ENCODE data around the gene SHISAL1. TPM values are rescaled to one million over a fixed set of nuclear protein-coding genes. Genes with fewer than 3 reads are reported as not detected.

SHISAL1 gene
- polyA plus RNA-seq, 12 donors: 6.3 to 18.9 (median 15.4) TPM; not detected in 1

DNA sequence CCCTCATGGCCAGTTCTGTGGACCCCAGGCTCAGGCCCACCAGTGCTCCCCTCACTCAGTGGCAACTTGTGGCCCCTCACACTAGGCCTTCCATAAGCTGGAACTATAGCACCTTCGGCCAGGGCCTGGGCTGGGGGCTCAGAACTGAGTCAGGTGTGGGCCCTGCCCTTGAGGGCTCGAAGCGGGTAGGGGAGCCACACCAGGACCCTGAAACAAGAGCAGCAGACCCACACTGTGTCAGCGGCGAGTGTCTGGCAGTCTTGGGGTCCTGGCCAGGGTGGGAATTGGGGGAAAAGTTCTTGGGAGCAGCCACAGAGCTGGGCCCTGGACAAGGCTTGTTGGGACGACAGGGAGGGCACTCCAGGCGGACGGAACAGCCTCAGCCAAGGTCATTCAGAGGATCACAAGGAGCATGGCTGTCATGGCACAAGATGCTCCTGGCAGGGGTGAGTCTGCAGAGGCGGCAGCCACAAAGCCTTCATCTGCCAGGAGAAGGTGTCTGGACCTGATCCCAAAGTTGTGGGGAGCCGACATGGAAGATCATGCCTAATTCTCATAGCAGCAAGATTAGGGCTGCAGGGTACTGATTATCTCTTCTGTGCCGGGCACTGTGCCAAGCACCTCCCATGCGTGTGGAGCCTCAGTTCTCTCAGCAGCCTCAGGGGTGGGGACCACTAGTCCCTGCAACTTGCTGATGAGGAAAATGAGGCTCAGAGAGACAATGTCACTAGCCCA lies 50.7 kb downstream of the SHISAL1 start:
- no peak for DNase-seq

DNA sequence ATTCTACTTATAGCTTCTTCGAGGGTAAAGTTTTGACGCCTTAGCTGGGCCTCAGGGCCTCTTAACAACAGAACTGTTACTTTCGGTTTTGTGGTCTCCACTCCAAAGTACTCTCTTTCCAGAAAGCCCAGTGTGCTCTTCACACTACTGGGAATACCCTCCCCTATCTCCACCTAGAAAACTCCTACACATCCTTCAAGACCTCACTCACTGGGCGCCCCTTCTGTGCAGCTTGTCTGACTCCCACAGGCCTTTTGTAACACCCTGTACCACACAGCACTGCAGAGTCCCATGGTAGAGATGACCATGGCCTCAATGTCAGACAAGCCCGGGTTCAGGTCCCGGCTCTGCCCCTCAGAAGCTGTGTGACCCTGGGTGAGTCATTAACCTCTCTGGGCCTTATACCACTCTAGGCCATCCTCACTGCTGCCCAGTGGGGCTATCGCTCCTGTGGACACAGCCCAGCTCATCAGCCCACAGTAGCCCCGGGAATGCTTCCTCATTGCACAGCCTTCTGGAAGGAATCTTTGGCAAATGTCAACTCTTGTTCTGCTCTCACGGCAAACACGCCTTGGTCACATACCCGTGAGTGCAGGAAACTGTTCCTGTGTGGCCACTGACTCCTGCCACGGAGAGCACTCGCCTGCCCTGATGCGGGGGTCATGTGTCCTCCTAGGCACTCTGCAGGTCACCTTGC lies 51.4 kb downstream of the SHISAL1 start:
- no peak for DNase-seq

DNA sequence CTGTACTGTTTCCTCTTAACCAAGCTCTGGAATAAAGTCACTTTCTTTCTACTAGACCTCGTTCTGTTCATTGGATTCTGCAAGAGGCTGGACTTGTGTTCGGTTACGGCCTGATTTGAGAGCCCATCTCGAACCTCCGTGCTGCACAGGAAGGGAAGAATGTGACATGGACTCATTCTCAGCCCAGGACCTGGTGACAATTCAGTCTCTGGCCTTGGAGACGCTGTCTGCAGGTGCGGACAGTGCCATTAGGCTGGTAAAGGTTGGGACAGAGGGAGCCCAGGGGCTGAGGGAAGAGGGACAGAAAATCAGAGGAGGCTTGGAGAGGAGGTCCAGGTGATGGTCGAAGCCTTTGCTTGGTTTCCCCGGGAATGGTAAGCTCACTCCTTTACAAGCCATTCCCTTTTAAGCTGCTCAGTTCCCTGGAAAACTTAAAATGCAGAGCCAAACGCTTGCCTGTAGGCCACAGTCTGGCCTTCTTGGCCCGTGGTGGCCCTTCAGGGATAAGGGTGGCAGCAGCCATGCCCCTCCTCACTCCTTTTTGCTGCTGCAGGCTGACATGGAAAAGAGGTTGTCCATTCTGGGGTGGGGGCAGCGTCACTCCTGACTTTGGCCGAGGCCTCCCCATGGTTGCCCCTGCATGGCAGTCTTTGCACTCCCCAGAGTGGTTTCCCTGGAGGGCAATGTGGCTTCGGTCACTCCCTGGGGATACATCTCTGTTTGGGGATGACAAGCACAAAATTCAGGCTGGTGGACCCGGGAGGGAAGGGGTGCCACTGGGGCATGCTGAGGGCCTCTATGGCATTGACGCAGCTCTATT lies 52.3 kb downstream of the SHISAL1 start:
- no peak for DNase-seq

DNA sequence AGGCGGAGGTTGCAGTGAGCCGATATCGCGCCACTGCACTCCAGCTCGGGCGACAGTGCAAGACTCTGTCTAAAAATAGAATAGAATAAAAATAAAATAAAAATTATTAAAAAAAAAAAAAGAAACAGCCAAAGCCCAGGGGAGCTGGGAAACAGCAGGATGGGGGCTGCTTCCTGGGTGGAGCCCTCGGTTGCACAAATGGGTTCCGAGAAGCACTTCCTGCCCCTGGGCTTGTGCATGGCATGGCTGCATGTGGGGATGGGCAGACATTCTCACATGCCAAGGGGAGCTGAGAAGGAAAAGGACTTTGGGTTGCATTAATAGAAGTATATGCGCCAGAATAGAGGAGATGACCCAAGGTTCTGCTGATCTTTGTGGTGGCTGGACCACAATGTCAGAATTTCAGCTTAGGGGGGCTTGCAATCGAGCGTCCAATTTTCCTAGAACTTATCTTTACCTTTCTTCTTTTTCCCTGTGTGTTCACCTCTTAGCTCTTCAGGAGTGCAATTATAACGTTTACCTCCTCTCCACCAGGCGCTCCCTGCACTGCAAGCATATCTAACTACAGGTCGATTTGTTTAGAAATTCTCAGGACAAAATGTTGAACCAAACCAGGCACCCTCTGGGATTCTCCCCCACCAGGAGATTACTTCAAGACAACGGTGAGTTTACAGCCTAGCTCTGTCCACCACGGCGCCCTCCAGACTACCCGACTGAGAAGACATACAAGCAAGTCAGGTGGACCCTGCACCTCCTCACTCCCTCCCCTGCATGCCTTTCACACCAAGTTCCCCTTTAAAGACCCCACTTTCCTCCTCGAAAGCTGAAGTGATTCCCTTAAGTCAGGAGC lies 53.2 kb downstream of the SHISAL1 start:
- DNase-seq: no peak

DNA sequence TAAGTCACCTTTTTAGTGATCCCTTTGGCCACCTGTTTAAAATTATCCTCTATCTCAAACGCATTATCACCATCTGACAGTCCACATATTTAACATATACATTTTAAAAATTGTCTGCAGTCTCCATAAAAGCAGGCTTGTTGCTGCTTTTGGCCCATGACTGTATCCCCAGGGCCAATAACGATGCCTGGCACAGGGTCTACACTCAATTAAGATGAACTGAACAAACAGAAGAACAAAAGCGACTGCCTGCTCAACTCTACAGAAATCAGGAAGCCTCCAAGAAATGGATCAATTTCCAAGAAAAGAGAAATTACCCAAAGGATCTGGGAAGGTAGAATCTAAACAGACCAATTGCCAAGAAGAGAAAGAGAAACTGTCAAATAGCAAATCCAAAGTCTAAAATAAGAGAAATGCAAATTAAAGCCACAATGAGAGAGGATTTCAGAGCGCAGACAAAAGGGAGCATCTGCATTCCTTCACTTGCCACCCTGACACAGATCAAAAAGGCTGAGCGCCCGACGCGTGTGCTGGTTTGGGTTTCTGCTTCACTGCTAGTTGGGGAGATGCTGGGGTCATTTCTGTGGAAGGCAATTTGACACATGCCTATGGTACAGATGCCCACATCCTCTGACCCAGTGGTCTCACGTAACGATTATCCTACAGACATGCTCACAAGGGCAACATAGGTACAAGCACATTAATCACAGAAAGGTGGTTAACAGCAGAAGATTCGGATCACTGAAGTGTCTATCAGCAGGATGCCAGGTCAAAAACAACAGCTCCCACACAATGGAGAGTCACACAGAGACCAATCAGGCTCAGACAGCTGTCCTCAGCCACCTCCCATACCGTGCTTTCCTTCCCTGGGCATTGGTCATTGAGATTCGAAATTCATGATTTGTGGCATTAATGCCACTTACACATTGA lies 55.9 kb downstream of the SHISAL1 start:
- no peak for DNase-seq

DNA sequence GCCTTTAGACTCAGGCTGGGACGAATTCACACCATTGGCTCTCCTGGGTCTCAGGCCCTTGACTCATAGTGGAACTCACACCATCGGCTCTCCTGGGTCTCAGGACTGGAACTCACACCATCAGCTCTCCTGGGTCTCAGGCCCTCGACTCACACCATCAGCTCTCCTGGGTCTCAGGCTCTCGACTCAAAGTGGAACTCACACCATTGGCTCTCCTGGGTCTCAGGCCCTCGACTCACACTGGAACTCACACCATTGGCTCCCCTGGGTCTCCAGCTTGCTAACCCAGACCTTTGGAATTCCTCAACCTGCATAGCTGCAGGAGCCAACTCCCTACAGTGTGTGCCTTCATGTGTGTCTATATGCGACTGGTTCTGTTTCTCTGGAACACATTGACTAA lies 56.7 kb downstream of the SHISAL1 start:
- no peak for DNase-seq

DNA sequence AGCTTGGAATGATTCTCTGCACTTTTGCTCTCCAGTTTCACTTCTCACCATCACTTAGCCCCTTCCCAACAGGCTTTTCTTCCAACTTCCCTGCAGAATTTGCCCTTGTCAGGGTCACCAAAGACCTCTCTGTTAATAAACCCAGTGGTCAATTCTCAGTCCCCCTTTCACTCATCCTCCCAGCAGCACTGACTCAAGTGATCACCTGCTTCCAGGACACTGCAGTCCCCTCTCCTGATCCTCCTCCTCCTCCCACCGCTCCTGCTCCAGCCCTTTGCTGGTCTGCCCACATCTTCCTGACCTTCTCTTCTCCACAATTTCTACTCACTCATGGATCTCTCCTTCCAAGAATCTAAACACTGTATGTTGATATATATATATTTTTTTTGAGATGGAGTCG lies 57.9 kb downstream of the SHISAL1 start:
- DNase-seq: no peak

DNA sequence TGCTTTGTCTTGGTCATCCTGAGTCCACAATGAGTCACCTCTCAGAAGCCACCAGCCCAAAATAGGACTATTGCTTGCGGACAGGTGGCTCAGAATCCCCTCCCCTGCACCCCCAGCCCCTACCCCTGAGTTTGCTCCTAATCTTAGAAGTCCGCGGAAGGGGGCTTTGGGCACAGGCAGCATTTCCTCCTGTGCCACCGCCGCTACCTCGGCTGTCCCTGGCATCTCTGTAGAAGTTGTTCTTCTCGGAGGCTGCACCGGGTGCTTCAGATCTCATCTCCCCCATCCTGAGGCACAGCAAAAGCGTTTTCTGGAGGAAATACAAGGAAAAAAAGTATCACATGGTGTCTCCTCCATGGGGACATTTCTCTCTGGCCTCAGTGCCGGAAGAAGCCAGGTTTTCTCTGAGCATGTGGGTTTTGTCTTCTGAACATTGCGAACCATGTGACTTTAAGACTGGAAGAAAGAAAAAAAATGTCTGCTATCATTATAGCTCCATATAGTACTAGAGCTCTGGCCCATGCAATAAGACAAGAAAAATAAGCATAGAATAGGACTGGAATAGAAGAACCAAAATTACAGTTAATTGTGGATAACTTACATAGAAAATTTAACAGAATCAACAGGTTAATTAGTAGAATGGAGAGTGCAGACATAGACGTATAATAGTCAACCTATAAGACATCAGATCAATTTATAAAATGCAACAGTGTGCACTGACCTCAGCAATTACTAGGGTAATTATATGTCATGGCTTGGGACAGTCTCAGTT lies 63.2 kb downstream of the SHISAL1 start:
- DNase-seq: no peak

DNA sequence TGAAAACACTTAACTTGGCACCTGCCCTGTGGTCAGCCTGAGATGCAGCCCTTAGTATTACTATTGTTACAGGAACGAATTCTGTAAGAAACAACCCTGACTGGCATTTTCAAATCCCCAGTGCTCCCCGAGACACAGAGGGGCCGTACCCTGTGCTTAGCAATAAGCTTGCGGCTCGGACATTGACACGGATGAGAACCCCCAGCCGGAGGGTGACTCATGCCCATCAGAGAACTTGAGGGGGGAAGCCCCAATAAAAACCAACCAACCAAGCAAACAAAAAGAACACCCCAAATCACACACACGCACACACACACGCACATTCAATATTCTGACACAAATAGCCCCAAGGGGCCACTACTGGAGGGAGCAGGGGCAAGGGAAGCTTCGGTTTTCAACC lies 63.8 kb downstream of the SHISAL1 start:
- no peak for DNase-seq

DNA sequence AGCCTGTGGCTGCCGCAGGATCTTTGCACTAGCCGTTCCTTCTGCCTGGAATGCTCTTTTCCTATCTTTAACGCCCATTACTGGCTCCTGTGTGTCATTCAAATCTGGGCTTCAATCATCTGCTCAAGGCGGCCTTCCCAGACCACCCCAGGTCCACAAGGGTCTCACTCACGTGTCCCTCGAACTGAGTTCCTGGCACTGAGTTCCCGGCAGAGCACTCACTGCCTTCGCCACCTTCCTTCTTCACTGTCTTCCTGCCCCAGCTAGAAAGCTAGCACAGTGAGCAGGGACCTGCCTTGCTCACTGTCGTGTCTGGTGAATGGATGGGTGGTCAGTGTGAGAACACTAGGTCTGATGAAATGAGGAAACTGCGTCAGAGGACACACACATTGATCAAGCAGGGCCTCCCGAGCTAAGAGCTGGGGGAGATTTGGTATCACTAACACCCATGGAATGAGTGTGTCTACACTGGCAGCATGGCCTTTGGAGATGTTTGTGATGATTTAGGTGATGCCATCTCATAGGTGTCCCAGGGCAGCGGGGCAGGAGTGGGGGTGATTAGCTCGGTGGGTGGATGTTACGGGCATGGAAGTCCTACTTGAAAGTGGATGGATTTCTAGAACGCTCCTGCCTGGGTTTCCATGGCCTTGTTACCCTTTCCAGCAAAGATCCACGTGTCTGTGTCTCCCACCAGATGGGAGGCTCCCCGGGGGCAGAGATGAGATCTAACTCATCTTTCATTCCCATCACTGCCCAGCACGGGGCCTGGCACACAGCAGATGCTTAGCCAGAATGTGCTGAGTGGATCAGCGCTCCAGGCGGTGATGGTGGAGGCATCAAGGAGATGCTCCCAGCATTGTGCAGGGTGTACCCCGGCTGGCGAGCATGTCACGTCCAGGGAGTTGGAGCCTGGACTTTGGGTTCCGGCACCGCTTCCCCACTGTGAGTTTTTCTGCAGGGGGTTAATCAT lies 64.5 kb downstream of the SHISAL1 start:
- no peak for DNase-seq

DNA sequence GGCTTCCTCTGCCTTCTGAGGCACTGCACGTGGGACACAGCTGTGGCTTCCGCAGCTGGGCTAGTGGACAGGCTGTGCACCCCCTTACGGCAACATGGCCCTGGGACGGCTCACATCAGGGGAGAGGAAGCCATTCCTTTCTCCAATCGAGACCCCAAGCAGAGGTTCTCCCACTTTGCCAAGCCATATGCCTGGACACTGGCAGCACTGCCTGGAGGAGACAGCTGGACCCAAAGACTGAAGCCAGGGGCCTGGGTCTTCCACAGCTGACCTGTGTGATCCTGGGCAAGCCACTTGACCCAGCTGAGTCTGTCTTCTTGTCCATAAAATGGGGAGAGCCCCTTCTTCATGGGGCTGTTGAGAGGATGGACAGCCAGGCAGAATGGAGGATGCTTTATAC lies 65.4 kb downstream of the SHISAL1 start:
- DNase-seq: no peak

DNA sequence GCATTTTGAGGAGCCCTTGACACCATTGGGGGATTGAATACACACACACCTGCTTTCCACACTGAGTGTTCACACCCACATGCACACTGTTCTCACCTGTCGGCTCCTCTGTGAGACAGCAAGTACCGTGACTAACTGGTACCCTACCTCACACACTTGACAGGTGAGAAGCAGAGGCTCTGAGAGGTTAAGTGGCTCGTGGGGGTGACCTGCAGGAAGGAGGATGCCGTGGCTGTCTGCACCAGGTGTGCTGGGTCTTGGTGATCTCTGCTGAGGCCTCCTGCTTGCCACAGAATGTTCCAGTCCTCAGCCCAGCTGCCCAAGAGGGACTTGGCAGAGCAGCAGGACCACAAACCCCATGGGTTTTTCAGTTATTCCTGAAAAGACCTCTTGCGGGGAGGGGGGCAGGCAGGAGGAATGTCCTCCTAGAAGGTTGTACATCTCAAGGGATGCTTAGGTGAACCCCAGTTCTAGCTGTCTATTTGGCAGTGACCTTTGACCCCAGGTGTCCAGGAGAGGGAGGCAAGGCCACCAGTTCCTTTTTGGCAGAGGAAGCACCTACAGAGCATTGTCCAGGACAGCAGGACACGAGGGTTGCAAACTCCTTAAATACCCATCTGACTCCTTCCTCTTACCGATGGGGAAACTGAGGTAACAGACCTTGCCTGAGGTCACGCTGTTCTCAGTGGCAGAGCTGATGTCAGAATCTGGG lies 66.0 kb downstream of the SHISAL1 start:
- no peak for DNase-seq

DNA sequence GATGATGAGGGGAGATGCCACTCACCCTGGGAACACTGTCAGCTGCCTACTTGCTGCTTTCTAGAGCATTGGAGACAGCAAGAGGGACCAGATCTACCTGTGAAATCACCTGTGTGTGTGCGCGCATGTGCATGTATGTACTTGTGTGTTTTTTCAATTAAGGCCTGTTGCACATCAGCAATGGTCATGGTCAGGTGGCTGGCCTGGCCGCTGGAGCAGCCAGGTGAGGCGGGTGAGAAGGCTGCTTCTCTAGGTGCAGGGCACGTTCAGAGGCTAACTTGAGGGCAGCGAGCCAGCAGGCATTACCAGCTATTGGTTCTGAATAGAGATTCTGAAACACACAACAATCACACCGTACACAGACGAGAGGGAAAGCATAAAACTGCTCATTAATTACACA lies 66.9 kb downstream of the SHISAL1 start:
- DNase-seq: no peak

DNA sequence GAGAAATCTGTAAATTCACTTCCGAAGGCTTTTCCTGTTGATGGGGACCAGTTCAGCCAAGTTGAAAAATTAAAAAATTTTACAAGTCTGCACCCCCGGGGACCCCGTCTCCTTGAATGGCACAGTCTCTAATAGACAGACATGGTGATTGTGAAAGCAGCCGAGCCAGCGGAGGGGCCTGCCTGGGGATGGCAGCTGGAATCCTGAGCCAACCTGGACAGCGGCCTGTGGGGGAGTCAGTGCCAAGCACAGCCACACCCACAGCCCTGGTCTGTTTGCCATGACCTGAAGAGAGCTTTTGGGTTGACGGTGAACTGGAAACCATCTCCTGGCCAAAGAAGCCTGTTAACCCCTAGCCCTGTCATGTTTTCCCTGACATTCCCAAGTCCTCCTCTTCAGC lies 67.3 kb downstream of the SHISAL1 start:
- DNase-seq: no peak

DNA sequence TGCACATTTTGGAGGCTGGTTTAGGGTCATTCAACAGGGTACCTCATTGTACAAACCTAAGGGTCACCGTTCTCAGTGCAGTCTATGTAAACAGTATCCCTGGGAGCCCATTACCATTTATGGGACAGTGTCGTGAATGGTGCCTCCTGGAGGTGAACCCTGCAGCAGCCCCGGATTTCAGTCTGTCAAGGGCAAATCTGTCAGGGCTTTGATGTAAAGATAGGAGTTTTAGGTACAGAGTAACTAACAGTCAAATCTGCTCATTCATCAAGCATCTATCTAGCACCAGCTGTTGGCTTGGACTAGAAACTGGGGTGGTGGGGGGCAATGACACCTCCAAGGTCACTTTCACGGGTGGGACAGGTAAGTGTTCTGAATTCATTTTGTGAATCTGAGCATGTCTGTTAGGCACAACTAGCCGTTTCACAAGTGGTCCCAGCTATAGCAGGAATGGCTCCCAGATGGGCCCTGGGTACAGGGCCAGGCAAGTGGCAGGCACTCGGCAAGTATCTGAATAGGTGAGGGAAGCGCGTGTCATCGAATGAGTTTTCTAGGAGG lies 68.4 kb downstream of the SHISAL1 start:
- DNase-seq: no peak

DNA sequence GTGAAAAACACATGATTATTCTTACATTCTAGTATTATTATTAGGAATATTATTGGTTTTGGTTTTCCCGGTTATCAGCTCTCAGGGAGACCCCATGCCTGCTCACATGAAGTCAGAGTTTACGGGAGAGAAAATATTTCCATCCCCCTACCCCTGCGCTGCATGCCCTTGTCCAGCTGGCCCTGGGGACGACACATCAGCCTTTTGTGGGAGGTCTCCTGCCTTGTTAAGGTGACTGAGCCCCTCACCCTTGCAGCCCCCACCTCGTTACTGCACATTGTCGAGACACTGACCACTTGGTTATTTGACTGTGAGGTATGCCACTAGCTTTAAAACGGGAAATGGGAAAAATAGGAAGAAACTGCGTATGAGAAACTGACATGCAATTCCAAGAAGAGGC lies 69.0 kb downstream of the SHISAL1 start:
- DNase-seq: no peak

DNA sequence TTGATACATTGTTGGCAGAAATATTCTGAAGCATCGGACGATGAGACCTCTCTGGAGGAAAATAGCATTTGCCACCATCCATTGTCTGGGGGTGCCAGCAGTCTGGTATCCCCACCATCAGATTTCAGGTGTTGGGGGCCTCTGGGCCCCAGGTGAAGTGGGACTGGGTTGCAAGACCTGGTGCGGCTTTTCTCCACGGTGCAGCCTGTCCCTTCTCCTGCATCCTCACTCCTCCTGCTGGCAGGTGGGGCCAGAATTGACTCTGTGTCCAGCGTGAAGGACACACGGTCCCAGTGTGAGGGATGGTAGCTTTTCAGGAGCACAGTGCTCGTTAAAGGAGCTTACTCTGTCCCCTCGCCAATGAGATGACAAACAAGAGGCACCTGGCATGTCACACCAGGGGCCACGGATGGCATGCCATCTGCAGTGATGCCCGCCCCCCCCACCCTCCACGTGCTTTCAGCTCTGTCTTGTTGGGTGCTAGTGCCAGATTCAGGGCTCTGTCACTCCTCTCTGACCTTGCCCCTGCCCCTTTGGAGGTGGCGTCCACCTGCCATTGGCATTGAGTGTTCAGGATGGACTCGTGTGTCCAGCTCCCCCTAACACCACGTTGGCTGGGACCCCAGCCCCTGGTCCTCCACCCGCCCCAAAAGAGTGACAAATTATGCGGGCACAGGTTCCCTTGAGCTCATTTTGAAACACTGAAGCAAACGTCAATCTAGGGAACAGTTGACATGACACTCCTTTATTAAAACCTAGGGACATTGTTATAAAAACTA lies 69.6 kb downstream of the SHISAL1 start:
- no peak for DNase-seq
